ENCODE results near the gene NMD3.

The NMD3 gene

DNA sequence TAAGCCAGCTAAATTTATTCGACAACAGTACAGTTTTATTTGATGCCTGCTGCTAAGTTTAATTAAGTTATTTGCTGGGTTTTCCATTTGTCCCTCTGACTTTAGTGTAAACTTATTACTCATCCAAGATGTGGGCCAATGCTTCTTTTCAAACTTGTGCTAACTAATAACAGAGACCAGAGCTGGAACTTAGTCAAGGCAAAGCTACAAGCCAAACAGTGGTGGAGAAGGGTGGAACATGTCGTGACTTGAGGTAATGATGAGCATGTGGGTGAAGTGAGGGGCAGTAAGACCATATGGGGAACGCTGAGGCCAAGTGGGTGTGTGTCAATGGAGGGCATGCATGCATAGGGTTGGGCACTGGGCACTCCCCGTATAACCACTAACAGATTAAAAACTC is 63.9 kb downstream of the NMD3 start:
- peaks cover 2% of the 10 kb centered on the region for H3K36me3 ChIP-seq (replicated peaks; ENCODE audit: low read depth, low read length)
- no peaks in the 10 kb centered on the region for H3K79me2 ChIP-seq (ENCODE audit: low read length)
- no peak overlapping the region for H3K27ac ChIP-seq (ENCODE audit: low read length)
- no peak for TF ChIP-seq EZH2phosphoT487 (IDR thresholded peaks at IDR 0.05; ENCODE audit: low read depth)
- H3K4me2 ChIP-seq (ENCODE audit: low read length), result no peak overlapping the region
- H3K27me3 ChIP-seq (ENCODE audit: low read depth, low read length), result no peaks in the 10 kb centered on the region
- H3K9me3 ChIP-seq (ENCODE audit: insufficient read depth, low read length), result no peaks in the 10 kb centered on the region
- H2AFZ ChIP-seq (ENCODE audit: low read depth, low read length), result no peak overlapping the region
- no peaks in the 10 kb centered on the region for H4K20me1 ChIP-seq (ENCODE audit: insufficient read depth, low read length)
- H3K4me3 ChIP-seq (ENCODE audit: low read length), result no peak overlapping the region
- H3K4me1 ChIP-seq (ENCODE audit: low read length), result no peaks in the 10 kb centered on the region
- H3K9ac ChIP-seq (ENCODE audit: low read length), result no peak overlapping the region

DNA sequence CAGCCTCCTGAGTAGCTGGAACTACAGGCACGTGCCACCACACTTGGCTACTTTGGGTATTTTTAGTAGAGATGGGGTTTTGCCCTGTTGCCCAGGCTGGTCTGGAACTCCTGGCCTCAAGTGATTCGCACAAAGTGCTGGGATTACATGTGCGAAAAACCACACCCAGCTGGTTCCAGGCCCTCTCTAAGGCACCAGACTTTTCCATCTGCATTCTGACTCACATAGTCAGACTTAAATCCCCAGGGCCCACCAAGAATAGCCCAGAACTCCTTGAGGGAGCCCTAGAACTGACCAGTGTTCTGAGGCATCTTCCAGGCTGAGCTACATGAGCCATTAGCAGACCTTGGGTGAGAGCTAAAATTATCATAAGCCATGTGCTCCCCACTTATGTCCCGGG is 68.1 kb downstream of the NMD3 start:
- no peaks in the 10 kb centered on the region for H3K79me2 ChIP-seq (ENCODE audit: low read length)
- H3K4me3 ChIP-seq (ENCODE audit: low read length), result no peak overlapping the region
- TF ChIP-seq EZH2phosphoT487 (IDR thresholded peaks at IDR 0.05; ENCODE audit: low read depth), result no peak
- TF ChIP-seq, protein P1, sequence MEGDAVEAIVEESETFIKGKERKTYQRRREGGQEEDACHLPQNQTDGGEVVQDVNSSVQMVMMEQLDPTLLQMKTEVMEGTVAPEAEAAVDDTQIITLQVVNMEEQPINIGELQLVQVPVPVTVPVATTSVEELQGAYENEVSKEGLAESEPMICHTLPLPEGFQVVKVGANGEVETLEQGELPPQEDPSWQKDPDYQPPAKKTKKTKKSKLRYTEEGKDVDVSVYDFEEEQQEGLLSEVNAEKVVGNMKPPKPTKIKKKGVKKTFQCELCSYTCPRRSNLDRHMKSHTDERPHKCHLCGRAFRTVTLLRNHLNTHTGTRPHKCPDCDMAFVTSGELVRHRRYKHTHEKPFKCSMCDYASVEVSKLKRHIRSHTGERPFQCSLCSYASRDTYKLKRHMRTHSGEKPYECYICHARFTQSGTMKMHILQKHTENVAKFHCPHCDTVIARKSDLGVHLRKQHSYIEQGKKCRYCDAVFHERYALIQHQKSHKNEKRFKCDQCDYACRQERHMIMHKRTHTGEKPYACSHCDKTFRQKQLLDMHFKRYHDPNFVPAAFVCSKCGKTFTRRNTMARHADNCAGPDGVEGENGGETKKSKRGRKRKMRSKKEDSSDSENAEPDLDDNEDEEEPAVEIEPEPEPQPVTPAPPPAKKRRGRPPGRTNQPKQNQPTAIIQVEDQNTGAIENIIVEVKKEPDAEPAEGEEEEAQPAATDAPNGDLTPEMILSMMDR (IDR thresholded peaks at IDR 0.05; ENCODE audit: low read depth, low read length), result no peak
- H2AFZ ChIP-seq (ENCODE audit: low read depth, low read length), result no peak overlapping the region
- H3K4me2 ChIP-seq (ENCODE audit: low read length), result no peak overlapping the region
- H3K9me3 ChIP-seq (ENCODE audit: insufficient read depth, low read length), result no peaks in the 10 kb centered on the region
- peaks cover 2% of the 10 kb centered on the region for H3K36me3 ChIP-seq (replicated peaks; ENCODE audit: low read depth, low read length)
- no peaks in the 10 kb centered on the region; the same call in 1 of the 2 replicates for H4K20me1 ChIP-seq (ENCODE audit: insufficient read depth, low read length)
- H3K27me3 ChIP-seq (ENCODE audit: low read depth, low read length), result no peaks in the 10 kb centered on the region
- H3K27ac ChIP-seq (ENCODE audit: low read length), result no peak overlapping the region
- H3K4me1 ChIP-seq (ENCODE audit: low read length), result no peaks in the 10 kb centered on the region
- no peak overlapping the region for H3K9ac ChIP-seq (ENCODE audit: low read length)

DNA sequence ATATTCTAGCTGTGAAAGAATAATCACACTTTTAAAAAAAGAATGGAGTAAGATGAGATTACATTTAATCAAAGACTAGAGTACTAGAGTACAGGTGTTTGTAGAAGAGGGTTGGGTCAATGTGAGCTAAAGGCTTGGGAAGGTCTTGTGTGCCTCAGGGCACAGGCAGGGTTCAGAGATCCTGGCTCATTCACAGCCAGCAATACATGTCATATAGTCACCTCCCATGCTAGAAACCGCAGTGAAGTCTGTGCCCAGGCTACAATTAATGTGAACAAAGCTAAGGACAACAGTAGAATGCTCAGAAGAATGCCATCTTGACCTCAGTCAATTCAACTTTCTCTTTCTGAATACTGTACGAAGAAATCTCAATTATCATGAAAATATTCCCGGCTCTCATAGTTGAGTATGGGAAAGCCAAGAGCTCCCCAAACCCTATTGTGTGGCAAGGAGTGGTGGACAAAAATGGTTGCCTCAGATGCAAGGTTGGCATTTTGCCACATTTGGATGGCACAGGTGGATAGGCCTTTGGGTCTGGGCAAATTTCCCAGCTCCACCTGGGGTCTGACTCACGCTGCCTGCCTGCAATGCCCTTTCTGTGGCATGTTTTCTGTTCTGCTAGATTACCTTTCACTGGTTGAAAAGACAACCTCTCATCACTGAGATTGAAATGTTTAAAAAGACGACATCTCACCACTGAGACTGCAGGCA is 70.2 kb downstream of the NMD3 start:
- no peaks in the 10 kb centered on the region for H3K36me3 ChIP-seq (replicated peaks; ENCODE audit: low read depth, low read length)
- TF ChIP-seq, protein P1 (IDR thresholded peaks at IDR 0.05; ENCODE audit: low read depth, low read length), result no peak
- no peak for TF ChIP-seq EZH2phosphoT487 (IDR thresholded peaks at IDR 0.05; ENCODE audit: low read depth)
- H4K20me1 ChIP-seq (ENCODE audit: insufficient read depth, low read length), result no peaks in the 10 kb centered on the region; the same call in 1 of the 2 replicates
- H3K27me3 ChIP-seq (ENCODE audit: low read depth, low read length), result no peaks in the 10 kb centered on the region
- H3K4me1 ChIP-seq (ENCODE audit: low read length), result no peaks in the 10 kb centered on the region
- no peaks in the 10 kb centered on the region for H3K9me3 ChIP-seq (ENCODE audit: insufficient read depth, low read length)
- H3K9ac ChIP-seq (ENCODE audit: low read length), result no peak overlapping the region
- H3K4me3 ChIP-seq (ENCODE audit: low read length), result no peak overlapping the region
- no peak overlapping the region for H3K4me2 ChIP-seq (ENCODE audit: low read length)
- no peaks in the 10 kb centered on the region for H3K79me2 ChIP-seq (ENCODE audit: low read length)
- no peak overlapping the region for H3K27ac ChIP-seq (ENCODE audit: low read length)
- H2AFZ ChIP-seq (ENCODE audit: low read depth, low read length), result no peak overlapping the region

DNA sequence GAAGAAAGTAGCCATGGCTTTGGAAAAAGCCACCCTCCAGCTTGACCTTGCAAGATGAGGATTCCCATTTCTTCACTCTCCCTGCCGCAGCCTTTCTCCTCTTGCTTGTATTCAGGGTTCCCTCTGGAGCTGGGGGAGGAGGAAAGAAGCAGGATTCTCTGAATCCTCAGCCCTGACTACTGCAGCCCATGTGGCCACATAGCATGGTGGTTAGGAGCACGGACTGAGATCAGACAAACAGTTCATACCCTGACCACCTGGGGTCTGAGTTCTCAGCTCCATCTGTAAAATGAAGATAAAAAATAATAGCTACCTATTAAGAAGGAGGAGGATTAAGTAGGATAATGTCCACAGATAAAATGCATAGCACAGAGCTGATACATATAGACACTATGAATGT is 72.3 kb downstream of the NMD3 start:
- H3K9me3 ChIP-seq (ENCODE audit: insufficient read depth, low read length), result peaks cover 6% of the 10 kb centered on the region; the same call in 1 of the 2 replicates
- no peak overlapping the region for H3K4me2 ChIP-seq (ENCODE audit: low read length)
- H3K4me1 ChIP-seq (ENCODE audit: low read length), result no peaks in the 10 kb centered on the region
- no peak for TF ChIP-seq EZH2phosphoT487 (IDR thresholded peaks at IDR 0.05; ENCODE audit: low read depth)
- TF ChIP-seq, protein P1 (IDR thresholded peaks at IDR 0.05; ENCODE audit: low read depth, low read length), result no peak
- H3K9ac ChIP-seq (ENCODE audit: low read length), result no peak overlapping the region
- no peak overlapping the region for H3K27ac ChIP-seq (ENCODE audit: low read length)
- peaks cover 15% of the 10 kb centered on the region for H3K36me3 ChIP-seq (replicated peaks; ENCODE audit: low read depth, low read length)
- no peak overlapping the region for H2AFZ ChIP-seq (ENCODE audit: low read depth, low read length)
- H3K27me3 ChIP-seq (ENCODE audit: low read depth, low read length), result no peaks in the 10 kb centered on the region
- no peaks in the 10 kb centered on the region for H3K79me2 ChIP-seq (ENCODE audit: low read length)
- H4K20me1 ChIP-seq (ENCODE audit: insufficient read depth, low read length), result no peaks in the 10 kb centered on the region; the same call in 1 of the 2 replicates
- H3K4me3 ChIP-seq (ENCODE audit: low read length), result no peak overlapping the region

Data from OCI-LY3 (cell line).